ENCODE results near the gene BORCS8. TPM values are rescaled to one million over a fixed set of nuclear protein-coding genes. Genes with fewer than 3 reads are reported as not detected.
A peak's percentile ranks its signal among the peaks of the same experiment; 100 is the strongest.

Gene BORCS8
- total and polyA plus RNA-seq, 2 of the 4 experiments (the other 2 are of a cell fraction), result 16.7 to 33.9 TPM

DNA sequence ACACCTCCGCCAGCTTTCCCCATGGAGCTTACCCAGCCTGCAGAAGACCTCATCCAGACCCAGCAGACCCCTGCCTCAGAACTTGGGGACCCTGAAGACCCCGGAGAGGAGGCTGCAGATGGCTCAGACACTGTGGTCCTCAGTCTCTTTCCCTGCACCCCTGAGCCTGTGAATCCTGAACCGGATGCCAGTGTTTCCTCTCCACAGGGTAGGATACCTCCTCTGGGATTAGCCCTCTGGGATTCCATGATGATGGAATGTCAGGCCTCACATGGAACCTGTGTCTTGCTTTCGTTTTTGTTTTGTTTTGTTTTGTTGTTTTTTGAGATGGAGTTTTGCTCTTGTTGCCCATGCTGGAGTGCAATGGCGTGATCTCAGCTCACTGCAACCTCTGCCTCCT, 2.0 kb upstream of the BORCS8 start (continued):
- TF ChIP-seq CEBPB (IDR thresholded peaks at IDR 0.05; ENCODE audit: low read depth, low read length), result no peak
- TF ChIP-seq NFE2L2 (IDR thresholded peaks at IDR 0.05; ENCODE audit: low read depth, low read length), result no peak
- TF ChIP-seq RFX5 (IDR thresholded peaks at IDR 0.05; ENCODE audit: low read depth, low read length), result no peak
- no peak for TF ChIP-seq RAD21 (IDR thresholded peaks at IDR 0.05; ENCODE audit: low read length)
- TF ChIP-seq BHLHE40 (IDR thresholded peaks at IDR 0.05; ENCODE audit: low read depth, low read length), result no peak

DNA sequence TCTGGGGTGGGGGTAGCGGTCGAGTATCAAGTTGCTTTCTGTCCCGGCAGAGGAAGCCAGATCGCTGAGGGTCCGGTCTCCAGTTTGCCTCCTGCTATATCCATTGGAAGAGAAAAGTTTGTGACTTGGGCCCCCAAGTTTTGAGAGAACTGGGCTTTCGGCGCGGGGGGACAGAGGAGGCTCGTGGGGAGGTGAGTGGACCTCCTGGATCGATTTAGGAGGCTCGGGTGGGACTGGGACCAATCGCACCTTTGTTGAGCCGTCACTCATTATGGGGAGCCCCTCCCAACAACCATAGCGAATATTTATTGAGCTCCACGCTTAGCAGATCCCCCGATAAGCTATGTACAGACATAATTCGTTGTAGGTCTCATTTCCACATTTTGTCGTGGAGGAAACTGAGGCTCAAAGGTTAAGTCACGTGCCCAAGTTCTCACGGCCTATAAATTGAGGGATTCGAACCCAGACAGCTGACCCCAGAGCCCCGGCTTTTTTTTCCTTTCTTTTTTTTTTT, 1.0 kb upstream of the BORCS8 start:
- Histone ChIP-seq H3K9me1 (ENCODE audit: insufficient read depth, low read length) (no peaks in the 10 kb centered on the region; the same call in 1 of the 2 replicates), H3K4me1 (ENCODE audit: control insufficient read depth, insufficient read depth, low read length) (peaks cover 6% of the 10 kb centered on the region; the same call in 1 of the 2 replicates), H2AFZ (replicated peaks; ENCODE audit: low read length, poor library complexity) (peak overlapping the region; percentile 91), H2AK5ac (ENCODE audit: low read depth, low read length) (peak overlapping the region; percentile 68), H4K20me1 (ENCODE audit: insufficient read depth, low read length) (peaks cover 9% of the 10 kb centered on the region), H2BK20ac (ENCODE audit: low read depth, low read length) (no peak overlapping the region), H3K4me3 (ENCODE audit: insufficient read depth, low read depth, low read length) (peak overlapping the region; percentile 78), H3K4ac (ENCODE audit: low read depth, low read length) (peak overlapping the region; percentile 81), H4K8ac (ENCODE audit: low read depth in 2 of 2, low read length in 2 of 2) (peak overlapping the region; percentile 88 to 95), H3K14ac (replicated peaks; ENCODE audit: low read depth, low read length) (peak overlapping the region; percentile 75), H3K79me1 (ENCODE audit: low read depth in 1 of 2, low read length in 2 of 2) (peaks cover 42 to 66% of the 10 kb centered on the region in 2 experiments), H4K5ac (ENCODE audit: low read depth, low read length) (peak overlapping the region; percentile 37), H3K27me3 (ENCODE audit: control insufficient read depth, insufficient read depth, low read length) (no peaks in the 10 kb centered on the region), H3K36me3 (ENCODE audit: control insufficient read depth, insufficient read depth, low read length) (peaks cover 15% of the 10 kb centered on the region), H2AK9ac (replicated peaks; ENCODE audit: low read depth, low read length, poor library complexity) (peak overlapping the region; percentile 86), H3K18ac (ENCODE audit: low read depth, low read length) (peak overlapping the region; percentile 49), H3K4me2 (ENCODE audit: low read depth, low read length) (peak overlapping the region; percentile 92), H3K27ac (ENCODE audit: insufficient read depth, low read length) (peak overlapping the region; percentile 92), H3K9ac (ENCODE audit: low read depth, low read length) (peak overlapping the region; percentile 97), H4K91ac (ENCODE audit: insufficient read depth, low read depth, low read length) (peak overlapping the region; percentile 77), H3K23ac (ENCODE audit: low read depth, low read length) (peak overlapping the region; percentile 66), H3K56ac (ENCODE audit: extremely low read depth, insufficient read depth, low read length) (peak overlapping the region; percentile 88), H2BK120ac (ENCODE audit: low read depth, low read length) (peak overlapping the region; percentile 48), H2BK5ac (ENCODE audit: low read depth, low read length, poor library complexity, severe bottlenecking) (peak overlapping the region; percentile 84), H3K9me3 (ENCODE audit: control insufficient read depth, insufficient read depth, low read length) (no peaks in the 10 kb centered on the region), H2BK15ac (ENCODE audit: low read depth, low read length) (peak overlapping the region; percentile 66; the same call in 1 of the 3 replicates)
- no peak for DNase-seq
- no TSS peak for BruUV-seq (replicated peaks)
- in situ Hi-C loops (cut with MboI; ENCODE audit: low sequenced_read_pairs), result no loop called here
- ChIA-PET CTCF (interaction anchor here (0.6 kb wide), 1 partner anchor 297 kb away, joined by 4 read pairs; no protein-coding TSS in a partner anchor), POLR2A (ENCODE audit: unreplicated experiment) (interaction anchor here (0.5 to 1.0 kb wide), 2 partner anchors 10 to 134 kb away, joined by 3 to 5 read pairs; partner anchors contain the start of gene NR2C2AP)
- intact Hi-C loops (cut with micrococcal nuclease), result loop anchor here (2.0 kb wide), 1 partner anchor 128 kb away; the partner anchor contains the start of genes MAU2 and SUGP1
- 0% methylated on average over 6 of the region's 22 CpGs; no CpG with 5 or more reads in 1 of the 2 experiments for WGBS, 2 experiments (ENCODE audit: extremely low coverage in 2 of 2, insufficient read length in 1 of 2)
- TF ChIP-seq, protein P1, sequence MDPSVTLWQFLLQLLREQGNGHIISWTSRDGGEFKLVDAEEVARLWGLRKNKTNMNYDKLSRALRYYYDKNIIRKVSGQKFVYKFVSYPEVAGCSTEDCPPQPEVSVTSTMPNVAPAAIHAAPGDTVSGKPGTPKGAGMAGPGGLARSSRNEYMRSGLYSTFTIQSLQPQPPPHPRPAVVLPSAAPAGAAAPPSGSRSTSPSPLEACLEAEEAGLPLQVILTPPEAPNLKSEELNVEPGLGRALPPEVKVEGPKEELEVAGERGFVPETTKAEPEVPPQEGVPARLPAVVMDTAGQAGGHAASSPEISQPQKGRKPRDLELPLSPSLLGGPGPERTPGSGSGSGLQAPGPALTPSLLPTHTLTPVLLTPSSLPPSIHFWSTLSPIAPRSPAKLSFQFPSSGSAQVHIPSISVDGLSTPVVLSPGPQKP (IDR thresholded peaks at IDR 0.05; ENCODE audit: borderline replicate concordance, low read depth, low read length), result no peak
- TF ChIP-seq NFE2L2 (IDR thresholded peaks at IDR 0.05; ENCODE audit: low read depth, low read length) (no peak), MAZ (IDR thresholded peaks at IDR 0.05; ENCODE audit: borderline replicate concordance, low read depth, low read length) (no peak), BHLHE40 (IDR thresholded peaks at IDR 0.05; ENCODE audit: low read depth, low read length) (peak; percentile 54), POLR2A (IDR thresholded peaks at IDR 0.05; ENCODE audit: low read depth, low read length) (no peak; the same call in 1 of the 2 replicates), RFX5 (IDR thresholded peaks at IDR 0.05; ENCODE audit: low read depth, low read length) (no peak), CEBPB (IDR thresholded peaks at IDR 0.05; ENCODE audit: low read depth, low read length) (no peak), MAFK (IDR thresholded peaks at IDR 0.05; ENCODE audit: low read depth, low read length) (no peak), RCOR1 (IDR thresholded peaks at IDR 0.05; ENCODE audit: insufficient replicate concordance, low read length) (no peak)
- TF ChIP-seq, protein P2, sequence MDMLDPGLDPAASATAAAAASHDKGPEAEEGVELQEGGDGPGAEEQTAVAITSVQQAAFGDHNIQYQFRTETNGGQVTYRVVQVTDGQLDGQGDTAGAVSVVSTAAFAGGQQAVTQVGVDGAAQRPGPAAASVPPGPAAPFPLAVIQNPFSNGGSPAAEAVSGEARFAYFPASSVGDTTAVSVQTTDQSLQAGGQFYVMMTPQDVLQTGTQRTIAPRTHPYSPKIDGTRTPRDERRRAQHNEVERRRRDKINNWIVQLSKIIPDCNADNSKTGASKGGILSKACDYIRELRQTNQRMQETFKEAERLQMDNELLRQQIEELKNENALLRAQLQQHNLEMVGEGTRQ (IDR thresholded peaks at IDR 0.05; ENCODE audit: low read depth, low read length), result peak; percentile 42; the same call in 1 of the 2 replicates
- TF ChIP-seq, protein P3, sequence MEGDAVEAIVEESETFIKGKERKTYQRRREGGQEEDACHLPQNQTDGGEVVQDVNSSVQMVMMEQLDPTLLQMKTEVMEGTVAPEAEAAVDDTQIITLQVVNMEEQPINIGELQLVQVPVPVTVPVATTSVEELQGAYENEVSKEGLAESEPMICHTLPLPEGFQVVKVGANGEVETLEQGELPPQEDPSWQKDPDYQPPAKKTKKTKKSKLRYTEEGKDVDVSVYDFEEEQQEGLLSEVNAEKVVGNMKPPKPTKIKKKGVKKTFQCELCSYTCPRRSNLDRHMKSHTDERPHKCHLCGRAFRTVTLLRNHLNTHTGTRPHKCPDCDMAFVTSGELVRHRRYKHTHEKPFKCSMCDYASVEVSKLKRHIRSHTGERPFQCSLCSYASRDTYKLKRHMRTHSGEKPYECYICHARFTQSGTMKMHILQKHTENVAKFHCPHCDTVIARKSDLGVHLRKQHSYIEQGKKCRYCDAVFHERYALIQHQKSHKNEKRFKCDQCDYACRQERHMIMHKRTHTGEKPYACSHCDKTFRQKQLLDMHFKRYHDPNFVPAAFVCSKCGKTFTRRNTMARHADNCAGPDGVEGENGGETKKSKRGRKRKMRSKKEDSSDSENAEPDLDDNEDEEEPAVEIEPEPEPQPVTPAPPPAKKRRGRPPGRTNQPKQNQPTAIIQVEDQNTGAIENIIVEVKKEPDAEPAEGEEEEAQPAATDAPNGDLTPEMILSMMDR (conservative IDR thresholded peaks at IDR 0.05; ENCODE audit: low read depth, low read length), result no peak
- dilution Hi-C loops (cut with HindIII; ENCODE audit: low sequenced_read_pairs, unreplicated experiment), result no loop called here
- ATAC-seq (ENCODE audit: low read depth), result peak; percentile 0

All from IMR-90 (cell line).